H9 (cell line): ENCODE results near the gene LRRC7. TPM values are rescaled to one million over a fixed set of nuclear protein-coding genes. Genes with fewer than 3 reads are reported as not detected.

ENCODE experiments used
- DNase-seq: peaks from one replicate; pipeline ENCODE4 v3.0.0-alpha.2; 2017
- H2AFZ ChIP-seq: one replicate; pipeline ENCODE4 v1.6.1; 2013; ENCODE audit warnings: mild to moderate bottlenecking, low read length, control low read depth, moderate library complexity
- H2AK5ac ChIP-seq: 2 replicates; pipeline ENCODE4 v1.6.1; 2013; ENCODE audit warnings: low read length, control low read depth, mixed read lengths; ENCODE audit not compliant: insufficient read length
- H2BK120ac ChIP-seq: one replicate; pipeline ENCODE4 v1.6.1; 2013; ENCODE audit warnings: low read depth, mild to moderate bottlenecking, low read length, control low read depth, inconsistent platforms; ENCODE audit not compliant: poor library complexity, severe bottlenecking
- H2BK12ac ChIP-seq: 2 replicates; pipeline ENCODE4 v1.6.1; 2013; ENCODE audit warnings: low read length, control low read depth, mixed read lengths, low read depth; ENCODE audit not compliant: insufficient read length
- H2BK15ac ChIP-seq: 2 replicates; pipeline ENCODE4 v1.6.1; 2013; ENCODE audit warnings: low read depth, low read length, control low read depth
- H2BK20ac ChIP-seq: one replicate; pipeline ENCODE4 v1.6.1; 2013; ENCODE audit warnings: low read depth, mild to moderate bottlenecking, low read length, control low read depth, inconsistent platforms; ENCODE audit not compliant: poor library complexity, severe bottlenecking
- H2BK5ac ChIP-seq: 2 replicates; pipeline ENCODE4 v1.6.1; 2013; ENCODE audit warnings: low read length, control low read depth, mixed read lengths; ENCODE audit not compliant: insufficient read length
- H3K14ac ChIP-seq: 2 replicates; pipeline ENCODE4 v1.6.1; 2013; ENCODE audit warnings: low read length, control low read depth; ENCODE audit not compliant: insufficient read depth
- H3K18ac ChIP-seq: 2 replicates; pipeline ENCODE4 v1.6.1; 2013; ENCODE audit warnings: low read depth, mild to moderate bottlenecking, mixed read lengths, low read length, control low read depth; ENCODE audit not compliant: insufficient read length
- H3K23ac ChIP-seq: 2 replicates; pipeline ENCODE4 v1.6.1; 2013; ENCODE audit warnings: low read length, control low read depth, mixed read lengths, low read depth; ENCODE audit not compliant: insufficient read length
- H3K23me2 ChIP-seq: 2 replicates; pipeline ENCODE4 v1.6.1; 2013; ENCODE audit warnings: low read depth, mild to moderate bottlenecking, mixed read lengths, low read length, control low read depth; ENCODE audit not compliant: insufficient read length, poor library complexity, severe bottlenecking
- H3K27ac ChIP-seq: 2 replicates; pipeline ENCODE4 v1.5.1; 2013; ENCODE audit warnings: low read length, control low read depth, mixed read lengths, low read depth; ENCODE audit not compliant: insufficient read length
- H3K27me3 ChIP-seq: 2 replicates; pipeline ENCODE4 v1.6.1; 2013; ENCODE audit warnings: low read length, control low read depth, inconsistent platforms; ENCODE audit not compliant: insufficient read depth
- H3K4ac ChIP-seq: 2 replicates; pipeline ENCODE4 v1.6.1; 2013; ENCODE audit warnings: low read depth, mild to moderate bottlenecking, control low read depth, inconsistent platforms, low read length, moderate library complexity
- H3K4me1 ChIP-seq: 2 replicates; pipeline ENCODE4 v1.6.1; 2013; ENCODE audit warnings: low read length, control low read depth, inconsistent platforms; ENCODE audit not compliant: insufficient read depth
- H3K4me2 ChIP-seq: 2 replicates; pipeline ENCODE4 v1.6.1; 2013; ENCODE audit warnings: low read length, control low read depth, mixed read lengths; ENCODE audit not compliant: insufficient read length, insufficient read depth
- H3K56ac ChIP-seq: 2 replicates; pipeline ENCODE4 v1.6.1; 2013; ENCODE audit warnings: low read depth, mild to moderate bottlenecking, mixed read lengths, low read length, control low read depth; ENCODE audit not compliant: insufficient read length
- H3K79me1 ChIP-seq: 2 replicates; pipeline ENCODE4 v1.6.1; 2013; ENCODE audit warnings: low read depth, mild to moderate bottlenecking, moderate library complexity, low read length, control low read depth, inconsistent platforms; ENCODE audit not compliant: insufficient read depth, poor library complexity, severe bottlenecking
- H3K79me2 ChIP-seq: 2 replicates; pipeline ENCODE4 v1.6.1; 2013; ENCODE audit warnings: low read length, control low read depth, inconsistent platforms; ENCODE audit not compliant: insufficient read depth
- H3K9ac ChIP-seq: 2 replicates; pipeline ENCODE4 v1.6.1; 2013; ENCODE audit warnings: low read length, control low read depth, mixed read lengths; ENCODE audit not compliant: insufficient read length; ENCODE audit errors: extremely low read depth
- H3K9me3 ChIP-seq: one replicate; pipeline ENCODE4 v1.6.1; 2013; ENCODE audit warnings: low read depth, low read length, inconsistent platforms; ENCODE audit not compliant: control insufficient read depth
- H3T11ph ChIP-seq: one replicate; pipeline ENCODE4 v1.6.1; 2013; ENCODE audit warnings: mild to moderate bottlenecking, low read length, control low read depth, inconsistent platforms
- H4K20me1 ChIP-seq: one replicate; pipeline ENCODE4 v1.6.1; 2013; ENCODE audit not compliant: control insufficient read depth, insufficient read length, insufficient read depth
- H4K5ac ChIP-seq: 2 replicates; pipeline ENCODE4 v1.6.1; 2013; ENCODE audit warnings: low read depth, mild to moderate bottlenecking, mixed read lengths, low read length, control low read depth; ENCODE audit not compliant: insufficient read length
- H4K8ac ChIP-seq: replicated peaks from 2 replicates; pipeline ENCODE4 v1.6.1; 2013; ENCODE audit warnings: low read length, control low read depth, mixed read lengths, low read depth; ENCODE audit not compliant: insufficient read length
- H4K91ac ChIP-seq: 2 replicates; pipeline ENCODE4 v1.6.1; 2013; ENCODE audit warnings: low read depth, mild to moderate bottlenecking, moderate library complexity, mixed read lengths, low read length, control low read depth; ENCODE audit not compliant: insufficient read length
- H3K27ac Mint-ChIP-seq, 3 experiments: 2 replicates in 2 of 3; 3 replicates in 1 of 3; pipeline ENCODE4 v1.8.0; 2020 to 2021; ENCODE audit warnings: mixed read lengths in 3 of 3, mild to moderate bottlenecking in 1 of 3, moderate library complexity in 1 of 3
- H3K27me3 Mint-ChIP-seq: 2 replicates; pipeline ENCODE4 v1.8.0; 2021; ENCODE audit warnings: low read depth, mild to moderate bottlenecking, moderate library complexity, mixed read lengths
- H3K36me3 Mint-ChIP-seq, 3 experiments: 2 replicates in 2 of 3; 3 replicates in 1 of 3; pipeline ENCODE4 v1.8.0; 2020 to 2021; ENCODE audit warnings: low read depth in 3 of 3, mixed read lengths in 3 of 3; ENCODE audit not compliant: insufficient read depth in 1 of 3
- H3K4me1 Mint-ChIP-seq, 2 experiments: 2 replicates each; pipeline ENCODE4 v1.8.0; 2020; ENCODE audit warnings: mixed read lengths in 2 of 2
- H3K4me3 Mint-ChIP-seq, 2 experiments: 2 replicates in 1 of 2; 3 replicates in 1 of 2; pipeline ENCODE4 v1.8.0; 2020 to 2021; ENCODE audit warnings: mild to moderate bottlenecking in 2 of 2, mixed read lengths in 2 of 2, moderate library complexity in 1 of 2
- H3K9me3 Mint-ChIP-seq, 2 experiments: 2 replicates in 1 of 2; 3 replicates in 1 of 2; pipeline ENCODE4 v1.8.0; 2020; ENCODE audit warnings: mild to moderate bottlenecking in 2 of 2, mixed read lengths in 2 of 2, moderate library complexity in 1 of 2
- WGBS: extraction: QIAGEN DNeasy Blood & Tissue Kit; methylation state at CpG from one replicate; pipeline ENCODE4 v1.1.7; 2013; ENCODE audit warnings: missing lambda C conversion rate, low lambda C conversion rate, mixed read lengths; ENCODE audit not compliant: insufficient read length; ENCODE audit errors: extremely low coverage; 5-methylcytosine and 5-hydroxymethylcytosine counted together
- total RNA-seq: library from RNA; stranded (reverse); gene quantifications from 2 replicates; pipeline ENCODE4 v1.2.1, GENCODE V29; 2021
- TF ChIP-seq, protein P1 (sequence below): fragments of 200-600 bp; sonication (generic); conservative IDR thresholded peaks from 3 replicates; pipeline ENCODE4 v1.8.0; 2021; ENCODE audit warnings: antibody characterized with exemption, mild to moderate bottlenecking

Gene LRRC7
- total RNA-seq, 1 experiment from 2014 or later: not detected

DNA sequence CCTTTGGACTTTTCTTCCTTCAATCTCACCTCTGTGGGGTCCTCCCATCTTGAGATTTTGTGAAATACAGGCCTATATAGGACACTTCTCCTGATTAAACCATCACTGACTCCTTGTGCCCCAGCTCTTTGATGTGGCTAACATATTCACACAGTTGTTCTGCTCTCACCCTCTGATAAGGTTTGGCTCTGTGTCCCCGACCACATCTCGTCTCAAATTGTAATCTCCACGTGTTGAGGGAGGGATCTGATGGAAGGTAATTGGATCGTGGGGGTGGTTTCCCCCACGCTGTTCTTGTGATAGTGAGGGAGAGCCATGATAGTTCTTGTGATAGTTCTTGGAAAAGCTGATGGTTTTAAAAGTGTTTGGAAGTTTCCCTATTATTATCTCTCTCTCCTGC, 19.7 kb downstream of the LRRC7 start:
- H3K4me1 Mint-ChIP-seq: no peaks in the 10 kb centered on the region
- H2BK20ac ChIP-seq: no peak overlapping the region
- H3K56ac ChIP-seq: no peak overlapping the region
- H3K23ac ChIP-seq: no peak overlapping the region
- no peak overlapping the region for H2AK5ac ChIP-seq
- H3K79me1 ChIP-seq: no peaks in the 10 kb centered on the region
- no peak overlapping the region for H4K91ac ChIP-seq
- no peaks in the 10 kb centered on the region for H3K27me3 ChIP-seq
- no peaks in the 10 kb centered on the region for H3K27me3 Mint-ChIP-seq
- H3K14ac ChIP-seq: no peak overlapping the region
- H4K5ac ChIP-seq: no peak overlapping the region
- H4K8ac ChIP-seq: no peak overlapping the region
- H4K20me1 ChIP-seq: no peaks in the 10 kb centered on the region
- no peaks in the 10 kb centered on the region for H3K36me3 Mint-ChIP-seq
- H3K4me1 ChIP-seq: no peaks in the 10 kb centered on the region
- no peaks in the 10 kb centered on the region for H3K9me3 ChIP-seq
- H3K18ac ChIP-seq: no peak overlapping the region
- DNase-seq: no peak
- peak overlapping the region; percentile 32 for H2AFZ ChIP-seq
- no peaks in the 10 kb centered on the region for H3K79me2 ChIP-seq
- no peak overlapping the region for H2BK12ac ChIP-seq
- no peak overlapping the region for H3K4ac ChIP-seq
- H3K27ac Mint-ChIP-seq: peak overlapping the region in 1 of 3 experiments; percentile 5; a peak in 2 of 7 replicates
- no peak overlapping the region for H3K9ac ChIP-seq
- H2BK120ac ChIP-seq: no peak overlapping the region
- H3K4me2 ChIP-seq: no peak overlapping the region
- TF ChIP-seq, protein P1, sequence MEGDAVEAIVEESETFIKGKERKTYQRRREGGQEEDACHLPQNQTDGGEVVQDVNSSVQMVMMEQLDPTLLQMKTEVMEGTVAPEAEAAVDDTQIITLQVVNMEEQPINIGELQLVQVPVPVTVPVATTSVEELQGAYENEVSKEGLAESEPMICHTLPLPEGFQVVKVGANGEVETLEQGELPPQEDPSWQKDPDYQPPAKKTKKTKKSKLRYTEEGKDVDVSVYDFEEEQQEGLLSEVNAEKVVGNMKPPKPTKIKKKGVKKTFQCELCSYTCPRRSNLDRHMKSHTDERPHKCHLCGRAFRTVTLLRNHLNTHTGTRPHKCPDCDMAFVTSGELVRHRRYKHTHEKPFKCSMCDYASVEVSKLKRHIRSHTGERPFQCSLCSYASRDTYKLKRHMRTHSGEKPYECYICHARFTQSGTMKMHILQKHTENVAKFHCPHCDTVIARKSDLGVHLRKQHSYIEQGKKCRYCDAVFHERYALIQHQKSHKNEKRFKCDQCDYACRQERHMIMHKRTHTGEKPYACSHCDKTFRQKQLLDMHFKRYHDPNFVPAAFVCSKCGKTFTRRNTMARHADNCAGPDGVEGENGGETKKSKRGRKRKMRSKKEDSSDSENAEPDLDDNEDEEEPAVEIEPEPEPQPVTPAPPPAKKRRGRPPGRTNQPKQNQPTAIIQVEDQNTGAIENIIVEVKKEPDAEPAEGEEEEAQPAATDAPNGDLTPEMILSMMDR: no peak
- H3T11ph ChIP-seq: no peak overlapping the region
- no peaks in the 10 kb centered on the region for H3K9me3 Mint-ChIP-seq
- no peak overlapping the region for H3K4me3 Mint-ChIP-seq
- H2BK5ac ChIP-seq: no peak overlapping the region
- no peak overlapping the region for H3K27ac ChIP-seq
- no peak overlapping the region for H2BK15ac ChIP-seq
- H3K23me2 ChIP-seq: no peaks in the 10 kb centered on the region
- WGBS: no CpG with 5 or more reads among the region's 5 CpGs
